Keratinocyte (primary cell): Measurements from ENCODE around the gene CCS.

Experiments
- CTCF ChIP-seq, 3 experiments: IDR thresholded peaks in 1 of 3; conservative IDR thresholded peaks in 1 of 3; optimal IDR thresholded peaks in 1 of 3; 2 replicates in 2 of 3; 3 replicates in 1 of 3; pipeline versions ENCODE3 to v1.5.1; 2011; ENCODE audit warnings: low read length in 3 of 3, mild to moderate bottlenecking in 3 of 3, moderate library complexity in 2 of 3, control low read depth in 1 of 3, inconsistent platforms in 1 of 3; ENCODE audit not compliant: insufficient read depth in 2 of 3; ENCODE audit errors: extremely low read depth in 1 of 3
- EZH2 ChIP-seq: IDR thresholded peaks from one replicate; pipeline ENCODE4 v1.6.1; 2012; ENCODE audit warnings: inconsistent platforms, mild to moderate bottlenecking, low read length, moderate library complexity

- TF ChIP-seq EZH2 (no peak), CTCF (optimal IDR thresholded peaks at IDR 0.05 in 1 of 3, IDR thresholded peaks at IDR 0.05 in 1 of 3, conservative IDR thresholded peaks at IDR 0.05 in 1 of 3; ENCODE audit: extremely low read depth in 1 of 3, insufficient read depth in 2 of 3, low read length in 3 of 3) (no peak)
Observed at GRCh38 chr11:66555416-66555815, 37.6 kb upstream of the CCS start.
